Gastroesophageal sphincter (tissue), 4 donors: ENCODE measurements around the gene CCN5. TPM values are rescaled to one million over a fixed set of nuclear protein-coding genes. Genes with fewer than 3 reads are reported as not detected.
"Not testable (repeated sequence)": the region's sequence is repeated elsewhere in the genome, so short reads cannot be mapped to it uniquely, and the experiment has no call there.

ENCODE experiments used
- ATAC-seq: fragments of 150-250 bp; one replicate; pipeline ENCODE4 v1.9.1; 2016; ENCODE audit warnings: mild to moderate bottlenecking, moderate library complexity
- H3K27ac ChIP-seq, 4 donors: fragments of 200-600 bp; sonication (generic) in 3 of 4; 1 replicate in 3 of 4; 2 replicates in 1 of 4; pipeline ENCODE4 v1.5.1; 2016 to 2019
- H3K27me3 ChIP-seq: fragments of 200-600 bp; sonication (generic); one replicate; pipeline ENCODE4 v1.5.1; 2019
- H3K36me3 ChIP-seq, 2 donors: fragments of 200-600 bp; sonication (generic); one replicate each; pipeline ENCODE4 v1.5.1; 2019; ENCODE audit warnings: control low read depth in 1 of 2
- H3K4me1 ChIP-seq, 3 donors: fragments of 200-600 bp; sonication (generic); 1 replicate in 2 of 3; 2 replicates in 1 of 3; pipeline ENCODE4 v1.5.1; 2016 to 2019; ENCODE audit warnings: control low read depth in 2 of 3
- H3K4me3 ChIP-seq, 2 donors: fragments of 200-600 bp; sonication (generic); one replicate each; pipeline ENCODE4 v1.5.1; 2019; ENCODE audit warnings: mild to moderate bottlenecking in 1 of 2, moderate library complexity in 1 of 2
- H3K9me3 ChIP-seq, 3 donors: fragments of 200-600 bp; sonication (generic); one replicate each; pipeline ENCODE4 v1.5.1; 2017 to 2019; ENCODE audit warnings: control low read depth in 2 of 3
- CTCF ChIP-seq, 4 experiments: fragments of 200-600 bp in 2 of 4; fragments of 450-650 bp in 2 of 4; sonication (generic) in 1 of 4; IDR thresholded peaks; one replicate each; pipeline ENCODE4 v1.5.1; 2017 to 2019; ENCODE audit warnings: antibody characterized with exemption in 4 of 4, mild to moderate bottlenecking in 2 of 4, moderate library complexity in 2 of 4
- EP300 ChIP-seq: sonication (generic); formaldehyde crosslinking; IDR thresholded peaks from one replicate; pipeline ENCODE4 v1.6.1; 2017; ENCODE audit warnings: antibody characterized with exemption, mild to moderate bottlenecking
- POLR2A ChIP-seq, 2 donors: fragments of 450-650 bp; IDR thresholded peaks; one replicate each; pipeline ENCODE4 v1.6.1; 2017; ENCODE audit warnings: antibody characterized with exemption in 2 of 2, mild to moderate bottlenecking in 2 of 2, moderate library complexity in 1 of 2
- POLR2AphosphoS5 ChIP-seq: sonication (generic); formaldehyde crosslinking; IDR thresholded peaks from one replicate; pipeline ENCODE4 v1.6.1; 2017; ENCODE audit warnings: antibody characterized with exemption
- WGBS, 2 donors: methylation state at CpG; one replicate each; pipeline ENCODE4 v1.1.5; 2018; ENCODE audit warnings: low coverage in 1 of 2; 5-methylcytosine and 5-hydroxymethylcytosine counted together
- total RNA-seq, 4 donors: library from RNA; depleted of rRNA; stranded (reverse); fragments of >200 nt; gene quantifications; one replicate each; pipeline ENCODE4 v1.1.0, GENCODE V29; 2016

The CCN5 gene
- total RNA-seq, 4 donors from 2014 or later = 52.9 to 359 (median 146) TPM

GRCh38 chr20:44758247-44759101, 43.3 kb downstream of the CCN5 start:
- no peak for ATAC-seq
- WGBS, 2 donors = 63% methylated on average over 2 of the region's 10 CpGs; no CpG with 5 or more reads in 1 of the 2 donors
- no peak overlapping the region for H3K4me3 ChIP-seq
- H3K27ac ChIP-seq = no peak overlapping the region
- H3K4me1 ChIP-seq = peaks cover 0 to 23% (median 3%) of the 10 kb centered on the region in 3 donors
- no peaks in the 10 kb centered on the region for H3K9me3 ChIP-seq
- TF ChIP-seq EP300 (no peak), POLR2A (IDR thresholded peaks at IDR 0.05) (no peak), POLR2AphosphoS5 (no peak), CTCF (IDR thresholded peaks at IDR 0.05) (no peak)
- H3K27me3 ChIP-seq = peaks cover 12% of the 10 kb centered on the region
- H3K36me3 ChIP-seq = no peaks in the 10 kb centered on the region

- Histone ChIP-seq H3K36me3 (no peaks in the 10 kb centered on the region), H3K27ac (no peak overlapping the region), H3K4me1 (peaks cover 0 to 23% (median 3%) of the 10 kb centered on the region in 3 donors), H3K4me3 (no peak overlapping the region), H3K9me3 (no peaks in the 10 kb centered on the region), H3K27me3 (peaks cover 12% of the 10 kb centered on the region)
- TF ChIP-seq POLR2AphosphoS5 (no peak), POLR2A (IDR thresholded peaks at IDR 0.05) (no peak), EP300 (no peak), CTCF (IDR thresholded peaks at IDR 0.05) (no peak)
- ATAC-seq = no peak
- WGBS, 2 donors = 100% methylated on average over 1 of the region's 1 CpG; no CpG with 5 or more reads in 1 of the 2 donors
Measured at GRCh38 chr20:44759595-44759994, 44.4 kb downstream of the CCN5 start.

GRCh38 chr20:44761423-44761822, 46.3 kb downstream of the CCN5 start:
- no peak for ATAC-seq
- H3K9me3 ChIP-seq = no peaks in the 10 kb centered on the region
- no peaks in the 10 kb centered on the region for H3K36me3 ChIP-seq
- WGBS, 2 donors = 30 to 46% methylated on average over 2 to 3 of the region's 3 CpGs
- H3K4me3 ChIP-seq = no peak overlapping the region
- H3K4me1 ChIP-seq = peaks cover 0 to 23% (median 3%) of the 10 kb centered on the region in 3 donors
- H3K27ac ChIP-seq = peak overlapping the region in 2 of 4 donors; percentile 54 to 61
- peaks cover 21% of the 10 kb centered on the region for H3K27me3 ChIP-seq
- no peak for TF ChIP-seq CTCF (IDR thresholded peaks at IDR 0.05)
- no peak for TF ChIP-seq POLR2AphosphoS5
- no peak for TF ChIP-seq EP300
- no peak for TF ChIP-seq POLR2A (IDR thresholded peaks at IDR 0.05)

- TF ChIP-seq EP300 = no peak
- TF ChIP-seq CTCF (IDR thresholded peaks at IDR 0.05) = no peak
- TF ChIP-seq POLR2A (IDR thresholded peaks at IDR 0.05) = no peak
- no peak for TF ChIP-seq POLR2AphosphoS5
- Histone ChIP-seq H3K27ac (peak overlapping the region in 3 of 4 donors; percentile 53 to 66 (median 61)), H3K36me3 (no peaks in the 10 kb centered on the region), H3K9me3 (no peaks in the 10 kb centered on the region), H3K4me1 (peaks cover 0 to 23% (median 3%) of the 10 kb centered on the region in 3 donors), H3K27me3 (peaks cover 32% of the 10 kb centered on the region), H3K4me3 (no peak overlapping the region)
- WGBS, 2 donors = 38 to 45% methylated on average over 4 to 7 of the region's 10 CpGs
- peak; percentile 17 for ATAC-seq
Measured at GRCh38 chr20:44762466-44763140, 47.4 kb downstream of the CCN5 start.

GRCh38 chr20:44763798-44764197, 48.6 kb downstream of the CCN5 start:
- not testable (repeated sequence) for H3K4me3 ChIP-seq, H3K27ac ChIP-seq, H3K36me3 ChIP-seq, H3K9me3 ChIP-seq, ATAC-seq
- H3K4me1 ChIP-seq = peaks cover 0 to 23% (median 3%) of the 10 kb centered on the region in 3 donors
- WGBS, 2 donors = 74 to 95% methylated on average over 3 of the region's 3 CpGs
- peaks cover 42% of the 10 kb centered on the region for H3K27me3 ChIP-seq
